SK-N-SH (cell line): ENCODE results near the gene SEMA3D.

Source experiments
- CHD2 ChIP-seq: fragments of 150-350 bp; IDR thresholded peaks from 2 replicates; pipeline ENCODE4 v1.6.1; 2018; ENCODE audit warnings: low read length; ENCODE audit not compliant: partially characterized antibody
- MXI1 ChIP-seq: IDR thresholded peaks from 2 replicates; pipeline ENCODE4 v1.6.1; 2012; ENCODE audit warnings: mild to moderate bottlenecking, low read depth, low read length, improper control_type of control experiment
- RAD21 ChIP-seq: IDR thresholded peaks from 2 replicates; pipeline ENCODE4 v1.6.1; 2012; ENCODE audit warnings: mild to moderate bottlenecking, low read length
- RXRA ChIP-seq: IDR thresholded peaks from 2 replicates; pipeline ENCODE4 v1.4.0; 2012; ENCODE audit warnings: low read depth, mild to moderate bottlenecking, borderline replicate concordance
- SIN3A ChIP-seq: IDR thresholded peaks from 2 replicates; pipeline ENCODE4 v1.6.1; 2012; ENCODE audit warnings: low read depth, mild to moderate bottlenecking, low read length, moderate library complexity, borderline replicate concordance
- SMC3 ChIP-seq: IDR thresholded peaks from 2 replicates; pipeline ENCODE4 v1.6.1; 2012; ENCODE audit warnings: low read depth, low read length, improper control_type of control experiment
- TAF1 ChIP-seq: IDR thresholded peaks from 2 replicates; pipeline ENCODE4 v1.6.1; 2012; ENCODE audit warnings: low read depth, mild to moderate bottlenecking, low read length, moderate library complexity, borderline replicate concordance
- TEAD4 ChIP-seq: IDR thresholded peaks from 2 replicates; pipeline ENCODE4 v1.4.0; 2012; ENCODE audit warnings: mild to moderate bottlenecking, borderline replicate concordance; ENCODE audit not compliant: insufficient read depth
- TF ChIP-seq, protein P1 (sequence below): fragments of 200-600 bp; sonication (generic); IDR thresholded peaks from 2 replicates; pipeline ENCODE4 v1.6.1; 2017; ENCODE audit warnings: antibody characterized with exemption, mild to moderate bottlenecking, moderate library complexity

DNA sequence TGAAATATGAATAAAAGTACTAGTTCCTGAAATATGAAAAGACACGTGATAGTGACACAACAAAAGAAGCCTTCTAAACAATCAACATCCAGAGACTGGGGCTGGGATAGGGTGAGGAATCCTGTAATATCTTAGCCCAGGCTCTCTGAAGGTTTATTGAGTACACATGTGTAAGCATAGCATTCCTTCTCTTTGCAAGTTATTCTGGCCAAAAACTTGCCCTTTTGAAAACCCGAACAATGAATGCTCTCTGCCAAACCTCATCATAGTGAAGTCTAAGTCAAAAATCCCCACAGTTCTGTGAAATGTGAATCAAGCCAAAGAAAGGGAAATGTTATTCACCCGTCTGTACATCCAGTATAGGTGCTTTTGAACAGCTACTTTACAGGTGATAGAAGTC lies 11.6 kb downstream of the SEMA3D start:
- TF ChIP-seq, protein P1, sequence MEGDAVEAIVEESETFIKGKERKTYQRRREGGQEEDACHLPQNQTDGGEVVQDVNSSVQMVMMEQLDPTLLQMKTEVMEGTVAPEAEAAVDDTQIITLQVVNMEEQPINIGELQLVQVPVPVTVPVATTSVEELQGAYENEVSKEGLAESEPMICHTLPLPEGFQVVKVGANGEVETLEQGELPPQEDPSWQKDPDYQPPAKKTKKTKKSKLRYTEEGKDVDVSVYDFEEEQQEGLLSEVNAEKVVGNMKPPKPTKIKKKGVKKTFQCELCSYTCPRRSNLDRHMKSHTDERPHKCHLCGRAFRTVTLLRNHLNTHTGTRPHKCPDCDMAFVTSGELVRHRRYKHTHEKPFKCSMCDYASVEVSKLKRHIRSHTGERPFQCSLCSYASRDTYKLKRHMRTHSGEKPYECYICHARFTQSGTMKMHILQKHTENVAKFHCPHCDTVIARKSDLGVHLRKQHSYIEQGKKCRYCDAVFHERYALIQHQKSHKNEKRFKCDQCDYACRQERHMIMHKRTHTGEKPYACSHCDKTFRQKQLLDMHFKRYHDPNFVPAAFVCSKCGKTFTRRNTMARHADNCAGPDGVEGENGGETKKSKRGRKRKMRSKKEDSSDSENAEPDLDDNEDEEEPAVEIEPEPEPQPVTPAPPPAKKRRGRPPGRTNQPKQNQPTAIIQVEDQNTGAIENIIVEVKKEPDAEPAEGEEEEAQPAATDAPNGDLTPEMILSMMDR = no peak
- no peak for TF ChIP-seq SIN3A
- TF ChIP-seq RXRA = no peak
- TF ChIP-seq SMC3 = no peak
- no peak for TF ChIP-seq MXI1
- no peak for TF ChIP-seq RAD21
- TF ChIP-seq CHD2 = no peak
- TF ChIP-seq TAF1 = no peak
- no peak; the same call in 1 of the 2 replicates for TF ChIP-seq TEAD4
